Measurements from ENCODE around the gene CDRT15L2.
A peak's percentile ranks its signal among the peaks of the same experiment; 100 is the strongest.
"Not testable (repeated sequence)": the region's sequence is repeated elsewhere in the genome, so short reads cannot be mapped to it uniquely, and the experiment has no call there.

Gene CDRT15L2

DNA sequence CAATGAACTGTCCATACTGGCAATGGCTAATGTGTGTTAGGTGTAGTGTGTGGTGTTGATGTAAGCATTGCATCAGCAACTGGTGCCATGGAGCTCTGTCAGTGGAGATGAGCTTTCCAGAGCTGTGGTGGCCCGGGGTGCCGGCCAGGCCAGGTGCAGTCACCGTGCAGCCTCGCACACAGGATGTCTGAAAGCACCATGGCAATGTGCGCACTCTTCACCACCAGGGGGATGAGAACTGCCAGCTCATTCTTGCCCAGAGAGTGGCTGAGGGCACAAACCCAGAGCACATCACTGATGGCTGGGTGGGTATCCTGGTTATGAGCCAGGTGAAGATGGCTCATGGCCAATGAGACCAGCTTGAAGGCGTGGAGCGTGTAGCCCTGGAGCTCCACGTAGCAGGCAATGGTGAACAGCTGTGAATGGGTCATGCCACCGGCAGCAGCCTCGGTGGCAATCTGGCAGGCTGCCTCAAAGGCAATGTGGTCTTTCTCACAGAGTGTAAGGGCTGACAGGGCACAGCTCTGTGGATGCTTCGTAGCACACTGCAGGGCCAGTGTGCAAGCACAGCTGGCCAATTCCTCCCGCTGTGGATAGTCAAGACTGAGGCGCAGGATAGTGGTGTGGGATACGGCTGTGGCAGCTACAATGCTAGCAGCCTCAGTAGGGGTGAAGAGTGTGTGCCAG is 4.5 kb downstream of the CDRT15L2 start:
- DNase-seq: peak; percentile 42

GRCh38 chr17:20588744-20589453 is 9.4 kb downstream of the CDRT15L2 start:
- not testable (repeated sequence) for DNase-seq

GRCh38 chr17:20589454-20589810 is 9.9 kb downstream of the CDRT15L2 start:
- DNase-seq: not testable (repeated sequence)

DNA sequence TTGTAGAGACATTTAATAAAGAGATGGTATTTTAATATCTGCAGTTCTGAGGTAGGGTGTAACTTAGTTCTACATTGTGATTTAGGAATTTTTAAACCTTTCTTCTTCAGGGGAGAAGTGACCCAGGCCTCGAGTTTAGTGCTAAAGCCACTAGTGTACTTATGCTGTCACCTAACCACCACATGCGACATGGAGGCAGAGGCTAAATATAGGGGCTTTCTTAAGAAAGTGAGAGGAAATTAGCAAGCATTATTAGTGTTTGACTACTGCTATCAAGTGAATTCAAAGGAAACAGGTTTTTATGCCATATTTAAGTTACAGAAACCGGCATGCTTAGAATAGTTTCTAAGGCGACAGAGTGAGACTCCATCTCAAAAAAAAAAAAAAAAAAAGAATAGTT is 11.5 kb downstream of the CDRT15L2 start:
- not testable (repeated sequence) for DNase-seq

DNA sequence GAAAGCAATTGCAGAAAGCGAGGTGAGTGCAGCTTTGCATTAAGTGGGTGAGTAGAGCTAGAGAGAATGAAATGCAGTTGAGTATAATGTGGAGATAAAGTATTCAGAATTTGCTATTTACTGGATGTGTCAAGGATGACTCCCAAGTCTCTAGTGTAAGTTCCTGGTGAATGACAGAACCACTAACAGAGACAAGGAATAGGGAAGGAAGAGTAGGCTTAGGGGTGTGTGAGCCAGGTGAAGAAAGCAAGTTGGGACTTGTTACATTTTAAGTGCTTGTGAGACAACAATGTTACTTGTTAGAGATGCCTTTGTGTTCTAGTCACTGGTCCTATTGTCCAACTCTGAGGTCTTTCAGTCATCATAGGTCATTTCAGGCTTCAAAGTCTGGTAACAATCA is 26.0 kb downstream of the CDRT15L2 start:
- not testable (repeated sequence) for DNase-seq

- DNase-seq: not testable (repeated sequence)
Measured at GRCh38 chr17:20609490-20609889, 30.0 kb downstream of the CDRT15L2 start.

- DNase-seq: no peak
Measured at GRCh38 chr17:20611309-20611708, 31.8 kb downstream of the CDRT15L2 start.

DNA sequence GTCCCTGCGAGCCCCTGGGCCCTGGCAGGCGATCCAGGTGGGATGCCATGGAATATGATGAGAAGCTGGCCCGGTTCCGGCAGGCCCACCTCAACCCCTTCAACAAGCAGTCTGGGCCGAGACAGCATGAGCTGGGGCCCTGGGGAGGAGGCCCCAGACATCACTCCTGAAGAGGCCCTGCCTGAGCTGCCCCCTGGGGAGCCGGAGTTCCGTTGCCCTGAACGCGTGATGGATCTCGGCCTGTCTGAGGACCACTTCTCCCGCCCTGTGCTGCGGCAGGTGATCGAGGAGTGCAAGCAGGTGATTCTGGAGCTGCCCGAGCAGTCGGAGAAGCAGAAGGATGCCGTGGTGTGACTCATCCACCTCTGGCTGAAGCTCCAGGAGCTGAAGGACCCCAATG is 33.1 kb downstream of the CDRT15L2 start:
- DNase-seq: no peak

GRCh38 chr17:20613248-20613647 is 33.7 kb downstream of the CDRT15L2 start:
- DNase-seq: no peak

DNA sequence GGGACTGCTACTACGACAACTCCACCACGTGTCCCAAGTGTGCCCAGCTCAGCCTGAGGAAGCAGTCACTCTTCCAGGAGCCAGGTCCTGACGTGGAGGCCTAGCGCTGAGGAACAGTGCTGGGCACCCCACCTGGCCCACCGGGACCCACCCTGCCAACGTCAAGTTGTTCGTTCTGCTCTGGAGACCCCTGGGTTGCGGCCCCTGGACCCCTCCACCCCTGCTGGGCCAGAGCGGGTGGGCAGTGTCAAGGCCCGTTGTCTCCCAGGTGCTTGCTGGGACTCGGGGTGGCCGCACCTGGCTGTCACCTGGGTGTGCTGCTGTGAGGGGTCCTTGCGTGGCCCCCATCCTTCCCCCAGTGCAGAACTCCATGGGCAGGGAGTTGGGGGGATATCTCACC is 34.4 kb downstream of the CDRT15L2 start:
- DNase-seq: no peak

DNA sequence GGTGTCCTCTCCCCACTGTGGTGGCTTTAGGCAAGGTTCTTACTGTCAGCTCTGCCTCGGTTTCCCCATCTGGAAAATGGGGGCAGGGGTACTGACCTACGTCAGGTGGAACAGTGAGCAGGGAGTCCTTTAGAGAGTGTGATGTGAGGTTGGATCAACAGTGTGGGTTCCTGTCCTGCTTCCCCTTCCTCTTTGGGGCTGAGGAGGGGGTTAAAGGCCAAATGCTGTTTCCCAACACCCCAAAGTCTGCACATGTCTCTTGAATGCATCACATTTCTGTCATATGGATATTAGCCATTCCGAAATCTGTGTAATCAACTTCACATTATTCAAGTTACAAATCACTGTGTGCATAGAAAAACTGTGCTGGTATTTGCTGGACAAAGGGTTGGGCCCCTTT is 35.9 kb downstream of the CDRT15L2 start:
- DNase-seq: not testable (repeated sequence)
